ENCODE data around the gene LHX3.

GRCh38 chr9:136194540-136194939 lies 10.4 kb downstream of the LHX3 start:
- TF ChIP-seq CTCF (IDR thresholded peaks at IDR 0.05) (no peak), POLR2A (IDR thresholded peaks at IDR 0.05) (no peak)

Measured in uterus (tissue), 2 donors.